Stimulated activated CD8-positive, alpha-beta memory T cell treated with anti-CD3 and anti-CD28 coated beads, Interleukin-12 subunit alpha, Interleukin-12 subunit beta, amount 100 ng/mL, for 1 hour (primary cell): ENCODE results near the gene PCARE.
"Not testable (repeated sequence)": the region's sequence is repeated elsewhere in the genome, so short reads cannot be mapped to it uniquely, and the experiment has no call there.

Source experiments
- DNase-seq: peaks from one replicate; pipeline ENCODE4 v3.0.0-alpha.2; 2020; ENCODE audit warnings: low read depth

The PCARE gene

GRCh38 chr2:29074411-29074810 lies at the start of gene PCARE:
Gene PCARE, minus strand, starts transcription at chr2:29074523. Its CDS starts 262 bp downstream, at chr2:29074261.
- no peak for DNase-seq

GRCh38 chr2:29123617-29124349 lies 49.5 kb upstream of the PCARE start:
- DNase-seq: no peak

GRCh38 chr2:29120846-29121245 lies 46.5 kb upstream of the PCARE start:
- DNase-seq: no peak

GRCh38 chr2:29119211-29119610 lies 44.9 kb upstream of the PCARE start:
- no peak for DNase-seq

GRCh38 chr2:29117636-29118303 lies 43.4 kb upstream of the PCARE start:
- no peak for DNase-seq

- peak; percentile 47 for DNase-seq
Observed at GRCh38 chr2:29115797-29116781, 41.8 kb upstream of the PCARE start.

- peak; percentile 56 for DNase-seq
Observed at GRCh38 chr2:29114946-29115609, 40.8 kb upstream of the PCARE start, which contains the start of gene CLIP4. Gene CLIP4, plus strand, starts transcription at chr2:29115415. Its CDS starts 5,974 bp downstream, at chr2:29121389.

- DNase-seq: no peak
Observed at GRCh38 chr2:29114586-29114945, 40.2 kb upstream of the PCARE start.

GRCh38 chr2:29113891-29114321 lies 39.6 kb upstream of the PCARE start:
- no peak for DNase-seq

- no peak for DNase-seq
Observed at GRCh38 chr2:29113027-29113686, 38.8 kb upstream of the PCARE start.

GRCh38 chr2:29112379-29112778 lies 38.1 kb upstream of the PCARE start:
- no peak for DNase-seq

- DNase-seq: no peak
Observed at GRCh38 chr2:29110916-29111535, 36.7 kb upstream of the PCARE start.

- no peak for DNase-seq
Observed at GRCh38 chr2:29109246-29109645, 34.9 kb upstream of the PCARE start.

- DNase-seq: no peak
Observed at GRCh38 chr2:29108225-29108624, 33.9 kb upstream of the PCARE start.

GRCh38 chr2:29107547-29107946 lies 33.2 kb upstream of the PCARE start:
- not testable (repeated sequence) for DNase-seq

- DNase-seq: no peak
Observed at GRCh38 chr2:29106980-29107388, 32.7 kb upstream of the PCARE start.

GRCh38 chr2:29106256-29106655 lies 31.9 kb upstream of the PCARE start:
- no peak for DNase-seq

- DNase-seq: no peak
Observed at GRCh38 chr2:29105375-29105774, 31.1 kb upstream of the PCARE start.

- DNase-seq: no peak
Observed at GRCh38 chr2:29104688-29105087, 30.4 kb upstream of the PCARE start.

GRCh38 chr2:29100564-29100963 lies 26.2 kb upstream of the PCARE start:
- DNase-seq: no peak

GRCh38 chr2:29097569-29097968 lies 23.2 kb upstream of the PCARE start:
- DNase-seq: no peak
